ENCODE results near the gene EME2. TPM values are rescaled to one million over a fixed set of nuclear protein-coding genes. Genes with fewer than 3 reads are reported as not detected.

The EME2 gene
- total RNA-seq, 2 donors from 2014 or later = 3.5 to 5.0 TPM

DNA sequence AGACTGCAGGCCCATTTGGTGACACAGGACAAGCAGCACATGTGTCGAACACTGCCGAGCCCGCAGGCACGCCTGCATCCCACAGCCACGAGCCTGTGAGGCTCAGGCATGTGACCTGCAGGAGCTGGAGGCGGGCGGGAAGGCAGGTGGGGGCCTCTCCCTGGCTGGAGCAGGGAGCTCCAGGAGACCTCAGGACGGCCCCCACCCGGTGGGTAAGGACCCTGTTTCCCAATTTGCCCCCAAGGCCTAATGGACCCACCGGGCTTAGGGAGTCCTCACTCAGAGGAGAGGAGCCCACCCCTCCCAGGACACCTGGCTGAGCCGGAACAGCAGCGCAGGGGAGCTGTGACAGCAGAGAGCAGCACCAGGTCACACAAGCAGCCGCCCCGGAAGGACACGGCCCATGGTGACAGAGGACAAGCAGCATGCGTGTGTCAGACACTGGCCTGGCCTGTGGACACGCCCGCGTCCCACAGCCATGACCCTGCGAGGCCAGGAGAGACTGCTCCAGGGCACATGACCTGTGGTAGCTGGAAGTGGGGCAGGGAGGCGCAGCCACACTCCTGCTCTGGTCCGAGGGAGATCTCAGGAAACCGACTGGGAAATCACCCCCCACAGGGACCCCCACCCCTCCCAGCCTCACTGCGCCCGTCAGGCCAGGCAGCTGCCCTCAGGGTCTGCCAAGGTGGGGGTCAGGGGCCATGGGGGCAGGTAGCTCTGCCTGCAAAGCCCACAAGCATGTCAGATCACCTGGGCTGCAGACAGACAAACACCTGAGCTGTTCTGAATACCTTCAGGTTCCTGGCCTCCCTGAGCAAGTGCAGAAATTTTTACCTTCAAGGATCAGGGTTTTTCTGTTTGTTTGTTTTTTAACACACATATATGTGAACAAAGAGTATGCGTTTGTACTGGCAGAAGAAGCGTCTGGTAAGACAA is 7.4 kb downstream of the EME2 start:
- H3K4me3 ChIP-seq = no peak overlapping the region
- H3K9me3 ChIP-seq = no peaks in the 10 kb centered on the region
- peaks cover 0 to 41% of the 10 kb centered on the region in 2 donors for H3K4me1 ChIP-seq
- H3K27me3 ChIP-seq = no peaks in the 10 kb centered on the region
- no peak for DNase-seq (ENCODE audit: low spot score)
- peaks cover 37% of the 10 kb centered on the region for H3K36me3 ChIP-seq
- no peak overlapping the region for H3K27ac ChIP-seq
- TF ChIP-seq, protein P1, sequence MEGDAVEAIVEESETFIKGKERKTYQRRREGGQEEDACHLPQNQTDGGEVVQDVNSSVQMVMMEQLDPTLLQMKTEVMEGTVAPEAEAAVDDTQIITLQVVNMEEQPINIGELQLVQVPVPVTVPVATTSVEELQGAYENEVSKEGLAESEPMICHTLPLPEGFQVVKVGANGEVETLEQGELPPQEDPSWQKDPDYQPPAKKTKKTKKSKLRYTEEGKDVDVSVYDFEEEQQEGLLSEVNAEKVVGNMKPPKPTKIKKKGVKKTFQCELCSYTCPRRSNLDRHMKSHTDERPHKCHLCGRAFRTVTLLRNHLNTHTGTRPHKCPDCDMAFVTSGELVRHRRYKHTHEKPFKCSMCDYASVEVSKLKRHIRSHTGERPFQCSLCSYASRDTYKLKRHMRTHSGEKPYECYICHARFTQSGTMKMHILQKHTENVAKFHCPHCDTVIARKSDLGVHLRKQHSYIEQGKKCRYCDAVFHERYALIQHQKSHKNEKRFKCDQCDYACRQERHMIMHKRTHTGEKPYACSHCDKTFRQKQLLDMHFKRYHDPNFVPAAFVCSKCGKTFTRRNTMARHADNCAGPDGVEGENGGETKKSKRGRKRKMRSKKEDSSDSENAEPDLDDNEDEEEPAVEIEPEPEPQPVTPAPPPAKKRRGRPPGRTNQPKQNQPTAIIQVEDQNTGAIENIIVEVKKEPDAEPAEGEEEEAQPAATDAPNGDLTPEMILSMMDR (IDR thresholded peaks at IDR 0.05) = no peak

- Histone ChIP-seq H3K9me3 (no peaks in the 10 kb centered on the region), H3K27me3 (no peaks in the 10 kb centered on the region), H3K4me1 (peaks cover 0 to 48% of the 10 kb centered on the region in 2 donors), H3K36me3 (peaks cover 34% of the 10 kb centered on the region), H3K4me3 (no peak overlapping the region), H3K27ac (no peak overlapping the region)
- DNase-seq (ENCODE audit: low spot score) = no peak
- TF ChIP-seq, protein P1 (IDR thresholded peaks at IDR 0.05) = no peak
Measured at GRCh38 chr16:1780677-1781072, 8.1 kb downstream of the EME2 start.

DNA sequence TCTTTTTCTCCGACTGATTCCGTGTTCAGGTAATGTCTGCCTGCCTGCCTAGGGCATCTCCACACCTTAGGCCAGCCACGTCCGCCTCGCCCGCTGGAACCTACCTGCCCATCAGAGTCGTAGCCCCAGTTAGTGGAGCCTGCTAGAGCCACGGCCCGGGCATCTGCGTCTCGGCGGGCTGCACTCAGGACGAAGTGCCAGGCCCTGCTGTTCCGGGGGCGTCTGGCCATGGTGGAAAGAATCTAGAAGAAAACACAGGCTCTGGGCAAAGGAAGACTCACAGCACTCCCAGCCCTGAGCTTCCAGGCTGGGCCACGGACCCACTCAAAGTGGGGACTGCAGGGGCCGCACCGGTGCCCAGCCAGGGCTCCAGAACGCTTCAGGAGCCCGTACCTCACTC is 8.6 kb downstream of the EME2 start:
- peaks cover 0 to 48% of the 10 kb centered on the region in 2 donors for H3K4me1 ChIP-seq
- DNase-seq (ENCODE audit: low spot score) = no peak

GRCh38 chr16:1781758-1782407 is 9.3 kb downstream of the EME2 start:
- Histone ChIP-seq H3K27me3 (no peaks in the 10 kb centered on the region), H3K36me3 (peaks cover 27% of the 10 kb centered on the region), H3K27ac (peak overlapping the region; percentile 79 to 84), H3K4me1 (peaks cover 0 to 48% of the 10 kb centered on the region in 2 donors), H3K4me3 (peak overlapping the region; percentile 75 to 76), H3K9me3 (no peaks in the 10 kb centered on the region)
- TF ChIP-seq, protein P1 (IDR thresholded peaks at IDR 0.05) = no peak
- no peak for DNase-seq (ENCODE audit: low spot score)

More for the DNA sequence above, 8.6 kb downstream of the EME2 start:
- peak overlapping the region; percentile 75 to 76 for H3K4me3 ChIP-seq
- TF ChIP-seq, protein P1 (IDR thresholded peaks at IDR 0.05) = no peak
- no peaks in the 10 kb centered on the region for H3K9me3 ChIP-seq
- H3K27ac ChIP-seq = peak overlapping the region in 1 of 2 donors; percentile 79
- no peaks in the 10 kb centered on the region for H3K27me3 ChIP-seq
- H3K36me3 ChIP-seq = peaks cover 29% of the 10 kb centered on the region

DNA sequence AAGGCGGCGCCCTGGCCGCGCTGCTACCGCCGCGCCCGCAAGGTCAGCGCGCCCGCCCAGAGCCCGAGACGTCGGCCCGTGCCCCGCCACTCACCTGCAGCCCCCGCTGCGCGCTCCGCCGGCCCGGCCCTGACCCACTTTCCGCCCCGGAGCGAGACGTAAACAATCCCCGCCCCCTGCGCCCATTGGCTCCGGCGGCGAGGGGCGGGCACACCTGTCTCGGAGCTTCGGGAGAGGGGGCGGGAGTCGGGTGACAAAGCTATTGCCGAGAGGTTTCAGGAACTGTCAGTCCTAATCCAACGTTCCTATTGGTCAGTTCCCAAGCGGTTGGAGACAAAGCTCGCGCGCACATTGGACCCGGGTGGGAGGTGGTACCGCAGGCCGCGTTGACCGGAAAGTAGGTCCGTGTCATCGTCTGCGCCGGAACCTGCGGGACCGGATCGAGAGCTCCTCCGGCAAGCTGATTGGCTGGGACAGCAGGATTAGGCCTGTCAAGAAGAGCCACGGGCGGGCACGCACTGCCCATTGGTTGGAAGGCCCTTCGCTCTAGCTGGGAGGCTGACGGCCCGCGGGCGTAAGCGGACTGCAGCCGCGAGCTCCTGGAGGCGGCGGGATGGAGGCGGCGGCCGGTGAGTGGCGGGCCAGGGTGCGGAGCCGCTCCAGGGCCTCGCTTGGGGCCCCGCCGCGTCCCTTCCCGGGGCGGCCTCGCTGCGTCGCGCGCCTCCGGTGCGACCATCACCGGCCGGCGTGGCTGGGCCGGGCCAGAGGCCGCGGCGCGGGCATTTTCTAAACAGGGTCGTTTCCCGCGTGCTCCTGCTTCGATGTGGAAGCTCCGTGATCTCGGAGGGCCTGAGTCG is 10.0 kb downstream of the EME2 start, which contains the start of the genes NUBP2 and SPSB3:
NUBP2 (plus strand) TSS at position 553 of the 857 bp plus-strand sequence; CDS start at position 614, 61 bp downstream.
SPSB3 (minus strand) TSS at position 164 of the 857 bp plus-strand sequence. CDS start 1,088 bp downstream, outside the sequence.
- Histone ChIP-seq H3K4me1 (peaks cover 0 to 48% of the 10 kb centered on the region in 2 donors), H3K36me3 (peaks cover 24% of the 10 kb centered on the region), H3K27ac (peak within 1 kb of the TSS; percentile 79 to 84), H3K9me3 (no peaks in the 10 kb centered on the region), H3K27me3 (no peaks in the 10 kb centered on the region), H3K4me3 (peak within 1 kb of the TSS; percentile 76 to 78)
- TF ChIP-seq, protein P1 (IDR thresholded peaks at IDR 0.05) = no peak
- DNase-seq (ENCODE audit: low spot score) = peak; percentile 100
